GM21786 (cell line): Measurements from ENCODE around the gene C4BPB.
"Not testable (repeated sequence)": the region's sequence is repeated elsewhere in the genome, so short reads cannot be mapped to it uniquely, and the experiment has no call there.

ENCODE experiments used
- ATAC-seq: cut with Tn5 transposase; IDR thresholded peaks from one replicate; pipeline ENCODE4 v1.9.1; 2021; ENCODE audit not compliant: unreplicated experiment

The C4BPB gene

DNA sequence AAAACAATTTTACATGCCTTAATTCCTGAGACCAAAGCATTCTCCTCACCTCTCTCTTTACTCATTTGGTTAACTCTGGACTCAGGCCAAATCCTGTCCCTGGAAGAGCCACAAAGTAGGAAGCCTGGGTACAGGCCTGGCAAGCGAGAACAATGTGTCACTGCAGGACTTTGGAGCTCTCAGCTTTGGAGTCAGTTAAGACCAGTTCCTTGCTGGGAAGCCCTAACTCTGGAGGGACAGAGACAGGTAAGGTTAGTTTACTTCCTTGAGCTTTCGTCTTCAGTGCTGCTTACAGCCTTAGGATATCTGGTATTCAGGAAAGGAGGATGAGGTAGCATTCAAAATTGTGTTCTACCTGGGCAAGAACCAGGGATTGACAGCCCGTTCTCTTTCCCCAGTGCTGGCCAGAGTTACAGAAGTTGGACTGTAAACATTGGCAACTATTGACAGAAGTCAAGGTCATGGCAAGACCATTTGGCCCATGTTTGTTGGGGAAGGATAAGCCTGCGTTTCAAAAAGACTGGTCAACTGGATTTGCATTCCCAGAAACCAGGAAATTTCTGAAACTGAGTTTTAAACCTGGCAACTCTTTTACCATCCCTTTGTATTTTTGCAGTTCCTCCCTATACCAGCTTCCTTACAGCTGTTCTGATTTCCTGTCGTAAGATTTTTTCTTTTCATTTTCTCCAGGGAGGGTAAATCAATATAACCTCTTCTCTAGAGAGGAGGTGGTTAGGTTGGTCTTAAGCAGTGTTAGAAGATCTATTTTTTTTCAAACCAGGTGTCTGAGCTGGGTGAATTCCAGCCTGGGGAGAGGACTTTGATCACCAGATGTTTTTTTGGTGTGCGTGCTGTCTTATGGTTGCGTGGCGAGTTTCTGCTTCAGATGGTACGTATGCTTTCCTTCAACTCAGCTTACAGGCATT lies at the start of gene C4BPB:
TSS of gene C4BPB (plus strand) at position 160 of the 926 bp plus-strand sequence. CDS start at position 832, 672 bp downstream.
- ATAC-seq: no peak

- ATAC-seq: no peak
Observed at GRCh38 chr1:207039380-207040180, 49.1 kb upstream of the C4BPB start.

- no peak for ATAC-seq
Observed at GRCh38 chr1:207040181-207040533, 48.5 kb upstream of the C4BPB start.

DNA sequence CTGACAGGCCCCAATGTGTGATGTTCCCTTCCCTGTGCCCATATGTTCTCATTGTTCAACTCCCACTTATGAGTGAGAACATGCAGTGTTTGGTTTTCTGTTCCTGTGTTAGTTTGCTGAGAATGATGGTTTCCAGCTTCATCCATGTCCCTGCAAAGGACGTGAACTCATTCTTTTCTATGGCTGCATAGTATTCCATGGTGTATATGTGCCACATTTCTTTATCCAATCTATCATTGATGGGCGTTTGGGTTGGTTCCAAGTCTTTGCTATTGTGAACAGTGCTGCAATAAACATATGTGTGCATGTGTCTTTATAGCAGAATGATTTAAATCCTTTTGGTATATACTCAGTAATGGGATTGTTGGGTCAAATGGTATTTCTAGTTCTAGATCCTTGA lies 47.3 kb upstream of the C4BPB start:
- ATAC-seq: not testable (repeated sequence)

DNA sequence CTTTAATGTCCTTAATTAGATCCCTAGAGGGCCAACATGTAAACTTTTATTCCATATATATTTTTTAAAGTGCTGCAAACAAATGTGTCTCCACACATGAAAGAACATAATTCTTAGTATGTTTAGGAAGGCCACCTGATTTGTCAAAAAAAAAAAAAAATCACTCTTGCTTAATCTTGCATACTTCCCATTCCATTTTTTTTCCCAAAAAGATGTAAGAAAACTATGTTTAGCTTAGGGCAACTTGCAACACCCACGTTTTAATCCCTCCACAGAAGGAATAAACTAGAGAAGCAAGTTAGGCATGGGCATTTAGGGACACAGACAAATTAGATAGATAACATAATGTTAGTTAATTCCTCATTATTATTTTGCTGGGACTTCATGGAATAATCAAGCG lies 43.2 kb upstream of the C4BPB start:
- ATAC-seq: no peak

GRCh38 chr1:207047505-207047904 lies 41.2 kb upstream of the C4BPB start:
- ATAC-seq: no peak

- no peak for ATAC-seq
Observed at GRCh38 chr1:207048041-207048440, 40.6 kb upstream of the C4BPB start.

DNA sequence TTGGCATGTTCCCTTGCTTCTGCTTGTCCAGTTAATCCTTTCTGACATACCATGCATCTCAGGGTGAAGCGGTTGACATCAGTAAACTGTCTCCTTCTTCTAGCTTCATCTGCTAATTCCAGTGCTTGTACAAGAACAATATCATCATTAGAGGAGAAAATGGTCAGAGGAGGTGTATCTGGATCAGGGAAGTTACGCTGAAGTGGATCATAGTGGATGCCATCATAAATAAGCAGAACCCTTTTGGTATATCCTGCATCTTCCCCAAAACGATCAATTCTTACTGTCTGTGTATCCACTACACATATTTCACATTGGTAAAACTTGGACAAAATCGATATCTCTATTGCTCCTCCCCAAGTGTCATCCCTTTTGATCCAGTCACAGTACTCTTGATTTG lies 39.6 kb upstream of the C4BPB start:
- no peak for ATAC-seq

- ATAC-seq: no peak
Observed at GRCh38 chr1:207049514-207049913, 39.1 kb upstream of the C4BPB start.

GRCh38 chr1:207049974-207050391 lies 38.7 kb upstream of the C4BPB start:
- ATAC-seq: peak; percentile 33

- peak; percentile 56 for ATAC-seq
Observed at GRCh38 chr1:207050480-207051190, 38.0 kb upstream of the C4BPB start.

DNA sequence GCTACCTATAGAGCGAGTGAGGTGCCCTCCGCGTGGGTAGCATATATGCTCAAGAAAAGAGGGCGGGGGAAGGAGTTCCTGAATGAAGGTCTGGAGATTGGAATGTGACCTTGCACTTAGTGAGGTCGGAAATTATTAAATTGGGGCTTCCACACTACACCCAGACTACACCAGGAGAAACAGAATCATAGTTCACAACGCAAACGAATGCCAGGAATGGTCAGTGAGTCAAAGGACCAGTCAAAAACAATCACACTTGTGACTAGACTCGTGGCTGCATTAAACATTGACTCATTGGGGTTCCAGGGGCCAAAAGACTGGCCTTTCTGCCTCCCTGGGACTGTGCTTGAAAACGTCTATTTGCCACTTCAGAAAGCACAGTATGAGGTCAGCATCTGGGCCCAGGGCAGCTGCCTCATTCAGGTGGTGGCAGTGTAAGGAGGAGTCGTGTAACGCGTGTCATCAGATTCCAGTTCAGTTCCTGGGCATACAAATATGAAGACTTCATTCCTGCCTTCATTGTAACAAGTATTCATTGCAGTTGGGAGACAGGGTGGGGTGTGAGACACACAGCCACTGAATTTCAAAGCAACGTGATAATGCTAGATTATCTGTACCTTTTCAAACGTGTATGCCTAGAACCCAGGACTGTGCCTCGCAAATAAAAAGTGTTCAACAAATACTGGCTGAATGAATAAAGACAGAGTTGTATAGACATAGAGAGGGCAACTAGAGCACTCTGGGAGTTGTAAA lies 37.3 kb upstream of the C4BPB start, which contains the start of gene YOD1:
TSS of gene YOD1 (minus strand) at position 18 of the 753 bp plus-strand sequence. CDS start 178 bp downstream, outside the sequence.
- ATAC-seq: no peak

GRCh38 chr1:207052911-207053769 lies 35.5 kb upstream of the C4BPB start, which contains the start of gene PFKFB2:
Gene PFKFB2 (plus strand): TSS chr1:207053275. CDS start chr1:207054718, 1,443 bp downstream.
- ATAC-seq: peak; percentile 79

- ATAC-seq: no peak
Observed at GRCh38 chr1:207054491-207054890, 34.2 kb upstream of the C4BPB start.

- no peak for ATAC-seq
Observed at GRCh38 chr1:207055386-207056001, 33.2 kb upstream of the C4BPB start.

DNA sequence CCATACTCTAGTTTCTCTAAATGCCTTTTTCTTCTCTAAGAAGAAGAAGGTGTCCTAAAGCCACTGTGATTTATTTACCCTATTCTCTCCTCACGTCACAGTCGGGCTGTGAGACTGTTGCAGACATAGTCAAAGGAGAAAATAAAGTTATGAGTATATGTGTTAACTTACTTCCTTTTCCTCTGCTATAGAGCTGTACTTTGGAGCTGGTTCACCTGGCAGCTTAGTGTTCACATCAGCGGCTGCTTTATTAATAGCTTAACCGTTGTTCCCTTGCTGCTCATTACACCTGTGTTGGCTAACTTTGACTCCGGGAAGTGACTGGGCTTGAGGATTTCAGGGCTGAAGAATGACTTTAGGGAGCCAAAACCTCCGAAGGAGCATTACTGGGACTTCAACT lies 32.0 kb upstream of the C4BPB start:
- ATAC-seq: no peak

DNA sequence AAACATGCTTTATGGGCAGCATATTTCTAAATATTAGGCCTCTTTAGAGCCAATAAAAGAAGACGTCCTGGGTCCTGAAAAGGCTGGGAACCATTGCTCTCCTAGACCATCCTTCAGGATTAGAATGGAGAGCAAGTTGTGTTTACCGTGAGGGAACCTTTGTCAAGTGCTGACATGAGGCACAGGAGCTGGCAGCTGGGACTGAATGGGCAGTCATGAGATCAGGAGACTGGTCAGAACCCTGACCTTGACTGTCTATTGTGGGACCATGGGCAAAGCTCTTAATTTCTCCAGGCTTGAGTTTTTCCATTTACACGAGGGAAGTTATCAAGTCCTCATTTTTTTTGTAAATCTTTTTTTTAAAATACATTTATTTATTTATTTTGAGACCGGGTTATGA lies 30.4 kb upstream of the C4BPB start:
- no peak for ATAC-seq

DNA sequence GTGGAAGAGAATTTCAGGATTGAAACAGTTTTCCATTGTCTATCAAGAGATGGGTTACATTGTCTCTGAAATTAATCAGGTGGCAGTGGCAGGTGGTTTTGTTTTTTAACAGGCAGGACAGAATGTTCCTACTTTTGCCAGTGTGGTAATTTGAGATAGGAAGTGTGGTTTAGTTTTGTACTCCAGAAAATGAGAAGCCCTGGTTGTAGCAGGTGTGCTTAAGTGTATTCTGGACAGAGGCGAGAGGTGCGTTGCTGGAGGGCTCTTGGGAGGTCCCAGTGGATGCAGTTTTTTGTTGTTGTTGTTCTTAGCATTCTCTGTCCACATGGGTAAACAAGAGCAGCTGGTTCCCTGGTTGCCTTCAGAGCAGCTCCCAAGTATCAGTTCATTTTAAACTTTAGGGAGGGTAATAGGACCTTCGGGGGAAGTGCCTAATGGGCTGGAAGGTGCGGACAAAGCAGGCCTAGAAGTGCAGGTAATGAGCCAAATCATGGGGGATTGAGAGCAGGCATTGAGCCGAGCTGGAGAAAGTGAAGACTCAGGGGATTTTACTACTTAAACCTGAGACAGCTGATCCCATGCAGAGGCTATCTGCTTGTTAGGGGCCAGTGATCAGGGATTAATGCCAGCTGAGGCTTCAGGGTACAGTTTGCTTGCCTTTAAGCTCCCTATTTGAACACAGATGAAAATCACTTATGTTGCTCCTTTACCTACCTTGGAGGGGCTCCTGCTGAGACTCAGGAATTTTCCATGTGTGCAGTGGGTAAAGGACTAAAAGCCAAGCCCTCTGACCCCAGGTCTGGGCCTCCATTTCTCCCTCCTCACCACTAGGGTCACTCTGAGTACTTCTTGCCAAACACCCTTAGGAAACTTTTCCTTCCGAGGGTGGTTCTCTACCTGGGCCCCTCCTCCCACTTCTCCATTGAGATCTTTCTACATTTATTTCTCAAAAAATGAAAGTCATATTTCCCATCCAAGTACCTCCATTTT lies 29.5 kb upstream of the C4BPB start:
- no peak for ATAC-seq
